A172 (cell line): ENCODE measurements around the gene RLN3. TPM values are rescaled to one million over a fixed set of nuclear protein-coding genes. Genes with fewer than 3 reads are reported as not detected.
A peak's percentile ranks its signal among the peaks of the same experiment; 100 is the strongest.
"Not testable (repeated sequence)": the region's sequence is repeated elsewhere in the genome, so short reads cannot be mapped to it uniquely, and the experiment has no call there.

Experiments
- DNase-seq: peaks from one replicate; pipeline ENCODE4 v3.0.0-alpha.2; 2015; ENCODE audit warnings: low spot score
- total RNA-seq: library from RNA; depleted of rRNA; stranded (reverse); fragments of >200 nt; shearing (Covaris generic); gene quantifications from 2 replicates; pipeline ENCODE4 v1.2.3, GENCODE V29; 2014

The RLN3 gene
- total RNA-seq, 1 experiment from 2014 or later, result not detected

DNA sequence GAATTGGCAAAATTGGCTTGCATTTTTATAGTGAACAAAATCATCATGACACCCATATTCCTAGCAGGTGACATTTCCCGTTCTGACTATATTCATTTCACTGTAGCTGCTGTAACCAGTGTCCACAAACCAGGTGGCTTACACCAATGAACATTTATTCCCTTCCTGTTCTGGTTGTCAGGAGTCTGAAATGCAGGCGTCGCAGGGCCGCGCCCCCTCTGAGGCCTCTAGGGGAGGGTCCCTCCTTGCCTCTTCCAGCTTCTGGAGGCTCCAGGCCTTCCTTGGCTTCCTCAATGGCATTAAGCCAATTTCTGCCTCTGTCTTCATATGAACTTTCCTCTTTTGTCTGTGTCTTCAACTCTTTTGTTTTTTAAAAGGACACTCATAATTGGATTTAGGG, 6.5 kb upstream of the RLN3 start:
- no peak for DNase-seq

DNA sequence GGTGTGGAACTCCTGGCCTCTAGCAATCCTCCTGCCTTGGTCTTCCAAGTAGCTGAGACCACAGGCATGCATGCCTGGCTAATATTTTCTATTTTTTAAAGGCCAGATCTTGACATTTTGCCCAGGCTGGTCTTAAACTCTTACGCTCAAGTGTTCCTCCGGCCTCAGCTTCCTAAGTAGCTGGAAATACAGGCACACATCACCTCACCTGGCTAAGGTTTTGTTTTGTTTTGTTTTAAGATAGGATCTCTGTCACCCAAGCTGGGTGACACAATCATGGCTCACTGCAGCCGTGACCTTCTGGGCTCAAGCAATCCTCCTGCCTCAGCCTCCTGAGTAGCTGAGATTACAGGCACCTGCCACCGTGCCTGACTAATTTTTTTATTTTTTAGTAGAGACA, 5.5 kb upstream of the RLN3 start:
- no peak for DNase-seq

- peak; percentile 69 for DNase-seq
Measured at GRCh38 chr19:14023404-14024235, 4.3 kb upstream of the RLN3 start.

GRCh38 chr19:14026652-14027192, 1.2 kb upstream of the RLN3 start:
- not testable (repeated sequence) for DNase-seq

GRCh38 chr19:14028901-14029300, 953 bp downstream of the RLN3 start:
- no peak for DNase-seq

DNA sequence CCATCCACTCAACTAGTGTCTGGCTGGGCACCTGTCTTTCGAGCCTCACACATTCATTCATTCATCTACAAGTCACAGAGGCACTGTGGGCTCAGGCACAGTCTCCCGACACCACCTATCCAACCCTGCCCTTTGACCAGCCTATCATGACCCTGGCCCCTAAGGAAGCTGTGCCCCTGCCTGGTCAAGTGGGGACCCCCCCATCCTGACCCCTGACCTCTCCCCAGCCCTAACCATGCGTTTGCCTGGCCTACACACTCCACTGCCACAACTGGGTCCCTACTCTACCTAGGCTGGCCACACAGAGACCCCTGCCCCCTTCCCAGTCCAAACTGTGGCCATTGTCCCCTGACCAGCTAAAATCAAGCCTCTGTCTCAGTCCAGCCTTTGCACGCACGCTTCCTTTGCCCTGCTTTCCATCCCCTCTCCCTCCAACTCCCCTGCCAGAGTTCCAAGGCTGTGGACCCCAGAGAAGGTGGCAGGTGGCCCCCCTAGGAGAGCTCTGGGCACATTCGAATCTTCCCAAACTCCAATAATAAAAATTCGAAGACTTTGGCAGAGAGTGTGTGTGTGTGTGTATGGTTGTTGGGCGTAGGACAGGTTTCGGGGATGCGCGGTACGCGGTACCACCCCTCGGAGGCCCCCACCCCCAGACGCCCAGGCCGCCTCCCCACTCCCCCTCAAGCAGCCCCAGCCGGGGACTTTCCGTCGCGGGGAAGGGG, 3.2 kb downstream of the RLN3 start:
- DNase-seq, result no peak

DNA sequence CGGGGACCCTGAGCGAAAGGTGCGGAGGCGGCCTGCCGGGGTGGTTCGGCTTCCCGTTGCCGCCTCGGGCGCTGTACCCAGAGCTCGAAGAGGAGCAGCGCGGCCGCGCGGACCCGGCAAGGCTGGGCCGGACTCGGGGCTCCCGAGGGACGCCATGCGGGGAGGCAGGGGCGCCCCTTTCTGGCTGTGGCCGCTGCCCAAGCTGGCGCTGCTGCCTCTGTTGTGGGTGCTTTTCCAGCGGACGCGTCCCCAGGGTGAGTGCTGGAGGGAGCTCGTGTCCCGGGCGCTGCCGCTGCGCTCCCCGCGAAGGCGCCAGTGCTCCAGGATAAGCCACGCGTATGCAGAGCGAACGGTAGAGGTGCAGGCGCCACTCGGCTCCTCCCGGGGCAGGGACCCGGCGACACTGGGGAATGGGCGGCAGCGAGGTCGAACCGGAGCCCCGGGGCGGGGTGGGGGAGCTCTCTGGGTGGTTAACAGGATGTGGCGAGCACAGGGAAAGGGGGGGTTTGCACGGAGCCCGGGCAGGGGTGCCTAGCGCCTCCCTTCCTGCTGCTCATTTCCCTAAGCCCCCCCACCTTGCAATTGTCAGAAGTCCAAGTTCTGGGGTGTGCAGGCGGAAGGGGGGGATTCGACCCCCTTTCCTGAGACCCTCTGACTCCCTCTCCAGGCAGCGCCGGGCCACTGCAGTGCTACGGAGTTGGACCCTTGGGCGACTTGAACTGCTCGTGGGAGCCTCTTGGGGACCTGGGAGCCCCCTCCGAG, 4.0 kb downstream of the RLN3 start, which contains the start of gene IL27RA:
IL27RA (plus strand) TSS at position 44 of the 762 bp plus-strand sequence; CDS start at position 155, 111 bp downstream.
- DNase-seq, result peak; percentile 49

DNA sequence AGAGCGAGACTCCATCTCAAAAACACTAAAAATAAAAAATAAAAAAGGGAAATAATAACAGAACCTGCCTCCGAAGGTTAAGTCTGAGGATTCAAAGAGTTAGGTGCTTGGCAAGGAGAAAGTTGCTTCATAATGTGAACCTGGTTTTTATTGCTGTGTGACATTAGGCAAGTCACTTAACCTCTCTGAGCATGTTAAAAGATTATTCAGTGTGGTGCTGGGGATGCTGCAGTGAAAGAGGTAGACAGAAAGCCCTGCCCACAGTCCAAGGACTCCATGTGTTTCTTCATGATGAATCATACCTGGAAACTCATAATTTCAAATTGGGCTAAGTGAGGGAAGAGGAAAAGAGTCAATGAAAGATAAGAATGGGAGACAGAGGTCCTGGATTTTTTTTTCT, 6.0 kb downstream of the RLN3 start:
- DNase-seq, result no peak

DNA sequence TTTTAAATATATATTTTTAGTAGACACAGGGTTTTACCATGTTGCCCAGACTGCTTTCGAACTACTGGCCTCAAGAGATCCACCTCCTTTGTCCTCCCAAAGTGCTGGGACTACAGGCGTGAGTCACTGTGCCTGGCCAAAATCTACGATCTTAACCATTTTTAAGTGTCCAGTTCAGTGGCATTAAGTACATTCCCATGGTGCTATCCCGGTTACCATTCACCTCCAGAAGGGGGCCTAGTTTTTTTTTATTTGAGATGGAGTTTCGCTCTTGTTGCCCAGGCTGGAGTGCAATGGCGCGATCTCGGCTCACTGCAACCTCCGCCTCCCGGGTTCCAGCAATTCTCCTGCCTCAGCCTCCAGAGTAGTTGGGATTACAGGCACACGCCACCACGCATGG, 7.2 kb downstream of the RLN3 start:
- DNase-seq, result not testable (repeated sequence)

DNA sequence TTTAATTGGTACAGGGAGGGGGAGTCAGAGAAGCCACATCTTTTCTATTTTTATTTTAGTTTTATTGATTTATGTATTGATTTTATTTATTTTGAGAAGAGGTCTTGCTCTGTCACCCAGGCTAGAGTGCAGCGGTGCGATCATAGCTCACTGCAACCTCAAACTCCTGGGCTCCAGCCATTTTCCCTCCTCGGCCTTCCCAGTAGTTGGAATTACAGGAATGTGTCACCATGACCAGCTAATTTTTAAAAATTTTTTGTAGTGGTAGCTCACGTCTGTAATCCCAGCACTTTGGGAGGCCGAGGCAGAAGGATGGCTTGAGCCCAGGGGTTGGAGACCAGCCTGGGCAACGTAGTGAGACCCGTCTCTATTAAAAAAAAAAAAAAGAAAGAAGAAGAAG, 7.8 kb downstream of the RLN3 start:
- no peak for DNase-seq

GRCh38 chr19:14039181-14039580, 11.2 kb downstream of the RLN3 start:
- DNase-seq, result no peak

GRCh38 chr19:14042659-14043608, 15.0 kb downstream of the RLN3 start:
- peak; percentile 66 for DNase-seq

DNA sequence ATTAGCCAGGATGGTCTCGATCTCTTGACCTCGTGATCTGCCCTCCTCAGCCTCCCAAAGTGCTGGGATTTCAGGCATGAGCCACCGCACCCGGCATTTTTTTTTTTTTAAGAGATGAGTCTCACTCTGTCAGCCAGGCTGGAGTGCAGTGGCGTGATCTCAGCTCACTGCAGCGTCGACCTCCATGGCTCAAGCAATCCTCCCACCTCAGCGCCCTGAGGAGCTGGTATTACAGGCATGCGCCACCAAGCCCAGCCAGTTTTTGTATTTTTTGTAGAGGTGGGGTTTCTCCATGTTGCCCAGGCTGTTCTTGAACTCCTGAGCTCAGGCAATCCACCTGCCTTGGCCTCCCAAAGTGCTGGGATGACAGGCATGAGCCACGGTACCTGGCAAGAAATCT, 19.9 kb downstream of the RLN3 start:
- DNase-seq, result not testable (repeated sequence)

DNA sequence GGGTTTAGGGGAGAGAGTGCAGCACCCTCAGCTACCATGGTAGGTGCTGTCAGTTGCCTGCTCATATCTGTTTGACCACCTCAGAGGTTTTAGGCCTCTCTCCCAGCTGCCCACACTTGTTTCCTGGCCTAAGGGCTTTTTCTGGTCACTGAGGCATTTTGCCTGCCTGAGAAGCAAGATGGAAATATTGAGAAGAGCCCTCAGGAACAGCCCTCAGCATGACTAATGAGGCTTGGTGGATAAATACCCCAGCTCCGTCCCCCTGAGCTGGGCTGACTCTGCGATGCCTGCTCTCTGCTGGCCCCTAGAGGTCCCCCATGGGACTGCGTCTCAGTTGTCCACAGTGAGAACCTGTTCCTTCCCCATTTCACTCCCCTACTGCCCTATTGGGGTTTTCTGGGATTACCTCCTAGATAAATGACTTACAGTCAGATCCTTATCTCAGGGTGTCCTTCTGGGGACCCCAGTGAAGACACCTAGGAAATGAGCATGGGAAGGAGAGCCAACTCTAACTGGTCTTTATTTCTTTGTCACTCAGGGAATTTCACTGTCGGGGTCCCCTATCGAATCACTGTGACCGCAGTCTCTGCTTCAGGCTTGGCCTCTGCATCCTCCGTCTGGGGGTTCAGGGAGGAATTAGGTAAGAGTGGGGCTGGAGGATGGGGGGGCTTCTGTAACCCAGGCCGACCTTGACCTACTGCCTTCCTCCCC, 20.6 kb downstream of the RLN3 start:
- peak; percentile 35 for DNase-seq

- DNase-seq, result no peak
Measured at GRCh38 chr19:14050512-14050911, 22.6 kb downstream of the RLN3 start.

GRCh38 chr19:14050961-14051360, 23.0 kb downstream of the RLN3 start:
- DNase-seq, result not testable (repeated sequence)

GRCh38 chr19:14051980-14052379, 24.0 kb downstream of the RLN3 start:
- DNase-seq, result no peak

DNA sequence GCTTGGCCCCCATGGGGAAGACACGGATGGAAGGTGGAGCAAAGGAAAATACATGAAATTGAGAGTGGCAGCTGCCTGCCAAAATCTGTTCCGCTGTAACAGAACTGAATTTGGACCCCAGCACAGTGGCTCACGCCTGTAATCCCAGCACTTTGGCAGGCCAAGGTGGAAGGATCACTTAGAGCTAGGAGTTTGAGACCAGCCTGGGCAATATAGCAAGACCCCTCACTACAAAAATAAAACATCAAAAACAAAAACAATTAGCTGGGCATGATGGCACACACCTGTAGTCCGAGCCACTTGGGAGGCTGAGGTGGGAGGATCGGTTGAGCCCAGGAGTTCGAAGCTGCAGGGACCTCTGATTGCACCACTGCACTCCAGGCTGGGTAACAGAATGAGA, 24.5 kb downstream of the RLN3 start:
- no peak for DNase-seq

DNA sequence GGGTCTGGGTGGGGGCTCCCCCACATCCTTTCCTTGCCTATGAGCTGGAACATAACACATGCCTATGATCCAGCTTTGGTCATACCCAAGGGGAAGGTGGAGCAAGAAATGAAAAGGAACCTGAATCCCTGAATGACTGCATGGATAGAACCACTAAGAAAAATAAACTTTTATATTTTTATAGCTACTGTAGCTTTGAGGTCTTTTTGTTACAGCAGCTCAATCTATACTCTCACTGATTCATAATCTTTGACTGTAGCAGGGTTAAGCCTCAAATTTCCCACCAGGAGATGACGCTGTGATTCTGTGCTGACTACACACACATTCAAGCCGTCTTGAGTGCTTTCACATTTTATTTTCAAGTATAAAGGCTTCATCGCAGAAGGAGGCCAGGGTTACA, 25.1 kb downstream of the RLN3 start:
- DNase-seq, result no peak

- DNase-seq, result no peak
Measured at GRCh38 chr19:14053500-14053899, 25.6 kb downstream of the RLN3 start.
